DND-41 (cell line): Measurements from ENCODE around the gene PCDH1.
A peak's percentile ranks its signal among the peaks of the same experiment; 100 is the strongest.

ENCODE experiments used
- EZH2 ChIP-seq: IDR thresholded peaks from 3 replicates; pipeline ENCODE4 v1.6.1; 2012; ENCODE audit warnings: borderline replicate concordance, low read depth, mild to moderate bottlenecking, moderate library complexity, low read length, inconsistent platforms; ENCODE audit not compliant: severe bottlenecking
- TF ChIP-seq, protein P1 (sequence below): IDR thresholded peaks from 2 replicates; pipeline ENCODE4 v1.5.1; 2012; ENCODE audit warnings: borderline replicate concordance, low read length, moderate library complexity, mild to moderate bottlenecking; ENCODE audit not compliant: poor library complexity, severe bottlenecking; ENCODE audit errors: extremely low read depth

DNA sequence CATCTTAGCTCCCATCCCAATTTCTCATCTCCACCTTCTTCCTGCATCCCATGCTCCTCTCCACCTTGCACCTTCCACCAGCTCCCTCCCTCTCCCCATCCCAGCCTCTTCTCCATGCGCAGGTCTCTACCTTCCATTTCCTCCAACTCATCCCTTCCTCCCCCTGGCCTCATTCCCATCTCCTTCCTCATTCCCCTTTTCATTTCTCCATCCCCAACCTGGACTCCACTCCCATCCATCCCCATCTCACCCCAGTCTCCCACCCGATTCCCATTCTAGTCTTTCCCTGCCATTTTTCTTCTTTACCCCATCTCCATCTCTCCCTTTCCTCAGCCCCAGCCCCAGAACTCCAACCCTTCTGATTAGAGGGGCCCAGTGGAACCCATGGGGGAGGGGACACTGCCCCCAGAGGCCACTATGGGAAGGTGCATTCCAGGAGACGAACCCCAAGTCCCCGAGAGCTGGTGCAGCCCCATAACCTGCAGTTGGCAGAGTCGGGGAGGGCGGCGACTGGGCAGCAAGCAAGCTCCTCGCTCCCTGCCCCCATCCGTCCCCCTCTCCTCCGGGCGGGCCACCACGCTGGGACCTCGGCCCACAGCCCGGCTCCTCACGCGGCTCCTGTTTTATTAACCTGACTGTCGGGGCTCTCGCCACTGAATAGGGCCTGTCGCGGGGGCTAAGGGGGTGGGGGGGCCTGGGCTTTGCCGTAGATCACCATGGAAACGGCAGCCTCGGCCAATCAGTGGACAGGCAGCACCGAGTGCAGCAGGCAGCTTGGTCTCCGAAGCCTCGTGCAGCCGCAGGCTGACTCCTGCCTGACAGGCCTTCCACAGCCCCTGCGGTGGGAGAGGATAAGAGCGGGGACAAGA, 66.7 kb downstream of the PCDH1 start:
- TF ChIP-seq, protein P1, sequence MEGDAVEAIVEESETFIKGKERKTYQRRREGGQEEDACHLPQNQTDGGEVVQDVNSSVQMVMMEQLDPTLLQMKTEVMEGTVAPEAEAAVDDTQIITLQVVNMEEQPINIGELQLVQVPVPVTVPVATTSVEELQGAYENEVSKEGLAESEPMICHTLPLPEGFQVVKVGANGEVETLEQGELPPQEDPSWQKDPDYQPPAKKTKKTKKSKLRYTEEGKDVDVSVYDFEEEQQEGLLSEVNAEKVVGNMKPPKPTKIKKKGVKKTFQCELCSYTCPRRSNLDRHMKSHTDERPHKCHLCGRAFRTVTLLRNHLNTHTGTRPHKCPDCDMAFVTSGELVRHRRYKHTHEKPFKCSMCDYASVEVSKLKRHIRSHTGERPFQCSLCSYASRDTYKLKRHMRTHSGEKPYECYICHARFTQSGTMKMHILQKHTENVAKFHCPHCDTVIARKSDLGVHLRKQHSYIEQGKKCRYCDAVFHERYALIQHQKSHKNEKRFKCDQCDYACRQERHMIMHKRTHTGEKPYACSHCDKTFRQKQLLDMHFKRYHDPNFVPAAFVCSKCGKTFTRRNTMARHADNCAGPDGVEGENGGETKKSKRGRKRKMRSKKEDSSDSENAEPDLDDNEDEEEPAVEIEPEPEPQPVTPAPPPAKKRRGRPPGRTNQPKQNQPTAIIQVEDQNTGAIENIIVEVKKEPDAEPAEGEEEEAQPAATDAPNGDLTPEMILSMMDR, result peak; percentile 74
- no peak for TF ChIP-seq EZH2
